Suprapubic skin (tissue), 4 donors: ENCODE results near the gene RAB37. TPM values are rescaled to one million over a fixed set of nuclear protein-coding genes. Genes with fewer than 3 reads are reported as not detected.
A peak's percentile ranks its signal among the peaks of the same experiment; 100 is the strongest.

Experiments used
- DNase-seq, 2 donors: peaks; one replicate each; pipeline ENCODE4 v3.0.0-alpha.2; 2019; ENCODE audit warnings: low spot score in 2 of 2
- H3K27ac ChIP-seq: fragments of 200-600 bp; sonication (generic); one replicate; pipeline ENCODE4 v1.5.1; 2019
- H3K27me3 ChIP-seq: fragments of 200-600 bp; sonication (generic); one replicate; pipeline ENCODE4 v1.5.1; 2019
- H3K36me3 ChIP-seq: fragments of 200-600 bp; sonication (generic); one replicate; pipeline ENCODE4 v1.5.1; 2019
- H3K4me1 ChIP-seq: fragments of 200-600 bp; sonication (generic); one replicate; pipeline ENCODE4 v1.5.1; 2019
- H3K4me3 ChIP-seq: fragments of 200-600 bp; sonication (generic); one replicate; pipeline ENCODE4 v1.5.1; 2019; ENCODE audit warnings: mild to moderate bottlenecking
- H3K9me3 ChIP-seq: fragments of 200-600 bp; sonication (generic); one replicate; pipeline ENCODE4 v1.5.1; 2019
- EP300 ChIP-seq: sonication (generic); formaldehyde crosslinking; IDR thresholded peaks from one replicate; pipeline ENCODE4 v1.6.1; 2017; ENCODE audit warnings: antibody characterized with exemption
- POLR2A ChIP-seq, 2 donors: fragments of 450-650 bp; IDR thresholded peaks; one replicate each; pipeline ENCODE4 v1.6.1; 2017; ENCODE audit warnings: antibody characterized with exemption in 2 of 2, mild to moderate bottlenecking in 2 of 2, moderate library complexity in 2 of 2
- POLR2AphosphoS5 ChIP-seq, 3 donors: sonication (generic); formaldehyde crosslinking; IDR thresholded peaks; one replicate each; pipeline ENCODE4 v1.6.1; 2017; ENCODE audit warnings: antibody characterized with exemption in 3 of 3
- WGBS: methylation state at CpG from one replicate; pipeline ENCODE4 v1.1.5; 2018; 5-methylcytosine and 5-hydroxymethylcytosine counted together
- total RNA-seq, 4 donors: library from RNA; depleted of rRNA; stranded (reverse); fragments of >200 nt; gene quantifications; one replicate each; pipeline ENCODE4 v1.1.0, GENCODE V29; 2016
- TF ChIP-seq, protein P1 (sequence below), 2 donors: fragments of 200-600 bp in 1 of 2; fragments of 450-650 bp in 1 of 2; sonication (generic) in 1 of 2; IDR thresholded peaks; one replicate each; pipeline ENCODE4 v1.5.1; 2016 to 2019; ENCODE audit warnings: antibody characterized with exemption in 2 of 2, mild to moderate bottlenecking in 1 of 2, moderate library complexity in 1 of 2

The RAB37 gene
- total RNA-seq, 4 donors from 2014 or later: 0.32 to 0.38 TPM; not detected in 2

DNA sequence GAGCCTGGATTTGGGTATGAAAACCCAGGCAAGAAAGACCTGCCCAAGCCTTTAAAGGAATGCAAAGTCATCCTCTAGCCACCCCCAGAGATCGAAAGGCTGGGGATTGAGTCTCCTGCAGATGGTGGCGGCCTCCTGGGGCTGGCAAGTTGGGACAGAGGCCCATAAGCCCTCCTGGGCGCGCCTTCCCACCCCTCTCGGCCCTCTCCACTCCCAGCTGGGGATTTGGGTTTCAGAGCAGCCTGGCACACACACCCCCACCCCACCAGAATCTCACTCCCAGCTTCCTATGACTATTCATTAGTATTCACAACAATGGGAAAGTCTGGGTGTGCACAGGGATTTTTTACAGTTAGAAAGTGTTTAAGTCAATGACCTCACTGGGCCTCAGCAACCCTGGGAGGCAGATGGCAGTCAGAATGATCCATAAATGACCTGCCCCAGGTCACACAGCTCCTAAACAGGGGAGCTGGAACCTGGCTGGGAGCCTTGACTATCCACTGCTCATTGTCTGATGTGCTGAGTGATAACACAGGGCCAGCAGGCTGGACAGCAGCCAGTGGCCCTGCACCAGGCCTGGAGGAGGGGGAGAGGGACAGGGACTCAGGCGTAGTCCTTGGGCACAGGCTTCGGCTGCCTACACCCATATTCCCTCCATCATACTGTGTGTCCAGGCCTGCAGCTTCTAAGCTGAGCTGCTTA is 23.5 kb downstream of the RAB37 start:
- no peaks in the 10 kb centered on the region for H3K27me3 ChIP-seq
- TF ChIP-seq POLR2AphosphoS5 (IDR thresholded peaks at IDR 0.05) (no peak), POLR2A (IDR thresholded peaks at IDR 0.05) (no peak), EP300 (no peak)
- TF ChIP-seq, protein P1, sequence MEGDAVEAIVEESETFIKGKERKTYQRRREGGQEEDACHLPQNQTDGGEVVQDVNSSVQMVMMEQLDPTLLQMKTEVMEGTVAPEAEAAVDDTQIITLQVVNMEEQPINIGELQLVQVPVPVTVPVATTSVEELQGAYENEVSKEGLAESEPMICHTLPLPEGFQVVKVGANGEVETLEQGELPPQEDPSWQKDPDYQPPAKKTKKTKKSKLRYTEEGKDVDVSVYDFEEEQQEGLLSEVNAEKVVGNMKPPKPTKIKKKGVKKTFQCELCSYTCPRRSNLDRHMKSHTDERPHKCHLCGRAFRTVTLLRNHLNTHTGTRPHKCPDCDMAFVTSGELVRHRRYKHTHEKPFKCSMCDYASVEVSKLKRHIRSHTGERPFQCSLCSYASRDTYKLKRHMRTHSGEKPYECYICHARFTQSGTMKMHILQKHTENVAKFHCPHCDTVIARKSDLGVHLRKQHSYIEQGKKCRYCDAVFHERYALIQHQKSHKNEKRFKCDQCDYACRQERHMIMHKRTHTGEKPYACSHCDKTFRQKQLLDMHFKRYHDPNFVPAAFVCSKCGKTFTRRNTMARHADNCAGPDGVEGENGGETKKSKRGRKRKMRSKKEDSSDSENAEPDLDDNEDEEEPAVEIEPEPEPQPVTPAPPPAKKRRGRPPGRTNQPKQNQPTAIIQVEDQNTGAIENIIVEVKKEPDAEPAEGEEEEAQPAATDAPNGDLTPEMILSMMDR (IDR thresholded peaks at IDR 0.05): no peak
- no peaks in the 10 kb centered on the region for H3K9me3 ChIP-seq
- H3K27ac ChIP-seq: peak overlapping the region; percentile 78
- 52% methylated on average over 7 of the region's 7 CpGs for WGBS
- peak overlapping the region; percentile 28 for H3K4me3 ChIP-seq
- no peak for DNase-seq
- H3K36me3 ChIP-seq: peaks cover 5% of the 10 kb centered on the region
- H3K4me1 ChIP-seq: peaks cover 65% of the 10 kb centered on the region

DNA sequence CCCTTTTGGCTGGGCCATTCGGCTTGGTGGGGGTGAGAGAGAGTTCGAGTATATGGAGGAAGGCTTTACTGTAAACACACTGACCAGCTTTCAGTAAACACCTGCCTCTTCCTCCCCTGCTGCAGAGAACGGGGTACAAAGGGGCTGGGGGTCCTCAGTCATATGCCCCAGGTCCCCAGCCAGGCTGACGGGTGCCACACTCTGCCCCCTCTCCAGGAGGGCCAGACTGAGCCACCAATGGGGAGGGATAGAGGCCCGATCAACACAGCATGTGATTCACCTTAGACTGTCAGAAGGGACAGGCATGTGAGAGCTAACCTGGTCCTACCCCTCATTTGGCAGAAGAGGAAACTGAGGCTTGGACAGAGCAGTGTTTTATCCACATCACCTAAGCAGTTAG is 24.4 kb downstream of the RAB37 start:
- Histone ChIP-seq H3K9me3 (no peaks in the 10 kb centered on the region), H3K27me3 (no peaks in the 10 kb centered on the region), H3K4me3 (no peak overlapping the region), H3K36me3 (peaks cover 5% of the 10 kb centered on the region), H3K27ac (peak overlapping the region; percentile 78), H3K4me1 (peaks cover 63% of the 10 kb centered on the region)
- no peak for DNase-seq
- WGBS: 84% methylated on average over 5 of the region's 5 CpGs
- TF ChIP-seq POLR2A (IDR thresholded peaks at IDR 0.05) (no peak), POLR2AphosphoS5 (IDR thresholded peaks at IDR 0.05) (no peak), EP300 (no peak)
- TF ChIP-seq, protein P1 (IDR thresholded peaks at IDR 0.05): no peak

DNA sequence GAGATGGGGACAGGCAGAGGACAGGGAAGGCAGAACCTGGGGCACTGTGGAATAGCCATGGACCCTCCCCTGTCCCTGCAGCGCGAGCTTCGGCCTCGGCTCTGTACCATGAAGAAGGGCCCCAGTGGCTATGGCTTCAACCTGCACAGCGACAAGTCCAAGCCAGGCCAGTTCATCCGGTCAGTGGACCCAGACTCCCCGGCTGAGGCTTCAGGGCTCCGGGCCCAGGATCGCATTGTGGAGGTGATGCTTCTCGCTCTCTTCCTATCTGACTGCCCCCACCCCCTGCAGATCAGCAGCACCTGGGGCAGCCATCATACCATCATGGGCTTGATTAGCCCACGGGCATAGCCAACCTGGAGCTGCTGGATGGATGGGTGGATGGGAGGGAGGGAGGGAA is 24.9 kb downstream of the RAB37 start:
- H3K9me3 ChIP-seq: no peaks in the 10 kb centered on the region
- no peaks in the 10 kb centered on the region for H3K27me3 ChIP-seq
- 100% methylated on average over 2 of the region's 11 CpGs for WGBS
- TF ChIP-seq, protein P1 (IDR thresholded peaks at IDR 0.05): no peak
- TF ChIP-seq EP300 (no peak), POLR2AphosphoS5 (IDR thresholded peaks at IDR 0.05) (no peak), POLR2A (IDR thresholded peaks at IDR 0.05) (no peak)
- DNase-seq: no peak
- H3K27ac ChIP-seq: no peak overlapping the region
- H3K36me3 ChIP-seq: peaks cover 5% of the 10 kb centered on the region
- H3K4me3 ChIP-seq: no peak overlapping the region
- peaks cover 58% of the 10 kb centered on the region for H3K4me1 ChIP-seq

DNA sequence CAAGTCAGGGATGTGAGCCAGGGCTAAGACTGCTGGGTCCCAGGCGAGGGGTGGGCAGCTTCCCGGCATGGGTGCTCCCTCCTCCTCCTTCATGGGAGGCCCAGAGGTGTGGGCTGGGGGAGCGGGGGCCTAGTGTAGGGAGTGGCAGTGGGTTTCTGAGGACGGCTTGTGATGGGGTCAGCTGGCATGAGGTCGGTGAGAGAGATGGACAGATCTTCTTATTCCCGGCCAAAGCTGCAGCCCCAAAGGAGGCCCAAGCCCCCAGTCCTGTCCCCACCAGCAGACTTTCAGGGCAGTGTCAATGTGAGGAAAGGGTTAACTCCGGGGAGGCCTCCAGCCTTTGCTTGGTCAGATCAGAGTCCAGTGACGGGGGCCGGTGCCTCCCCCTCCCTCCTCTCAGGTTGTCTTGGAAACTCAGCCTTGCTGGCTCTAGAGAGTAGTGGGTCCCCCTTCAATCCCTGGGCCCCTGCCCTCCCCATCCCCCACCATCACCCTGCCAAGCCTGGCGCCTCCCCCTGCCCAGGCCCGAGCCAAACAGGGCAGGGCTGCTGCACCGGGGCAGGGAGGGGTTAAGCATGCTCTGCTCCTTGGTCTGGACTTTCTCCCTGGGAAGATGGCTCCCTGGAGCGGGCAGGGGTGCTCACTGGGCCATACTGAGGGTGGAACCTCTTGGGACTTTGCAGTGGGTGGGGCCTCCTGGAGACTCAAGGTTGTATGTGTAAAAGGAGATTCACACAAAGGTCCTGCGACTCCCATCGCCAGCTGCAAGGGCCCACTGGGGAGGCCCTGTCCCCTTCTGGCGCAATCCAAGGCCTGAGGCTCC is 26.7 kb downstream of the RAB37 start:
- peak overlapping the region; percentile 14 for H3K27ac ChIP-seq
- WGBS: 60% methylated on average over 10 of the region's 16 CpGs
- DNase-seq: no peak
- TF ChIP-seq, protein P1 (IDR thresholded peaks at IDR 0.05): no peak
- TF ChIP-seq EP300: no peak
- TF ChIP-seq POLR2AphosphoS5 (IDR thresholded peaks at IDR 0.05): no peak
- TF ChIP-seq POLR2A (IDR thresholded peaks at IDR 0.05): no peak
- peaks cover 10% of the 10 kb centered on the region for H3K36me3 ChIP-seq
- H3K27me3 ChIP-seq: no peaks in the 10 kb centered on the region
- peaks cover 56% of the 10 kb centered on the region for H3K4me1 ChIP-seq
- no peak overlapping the region for H3K4me3 ChIP-seq
- no peaks in the 10 kb centered on the region for H3K9me3 ChIP-seq

DNA sequence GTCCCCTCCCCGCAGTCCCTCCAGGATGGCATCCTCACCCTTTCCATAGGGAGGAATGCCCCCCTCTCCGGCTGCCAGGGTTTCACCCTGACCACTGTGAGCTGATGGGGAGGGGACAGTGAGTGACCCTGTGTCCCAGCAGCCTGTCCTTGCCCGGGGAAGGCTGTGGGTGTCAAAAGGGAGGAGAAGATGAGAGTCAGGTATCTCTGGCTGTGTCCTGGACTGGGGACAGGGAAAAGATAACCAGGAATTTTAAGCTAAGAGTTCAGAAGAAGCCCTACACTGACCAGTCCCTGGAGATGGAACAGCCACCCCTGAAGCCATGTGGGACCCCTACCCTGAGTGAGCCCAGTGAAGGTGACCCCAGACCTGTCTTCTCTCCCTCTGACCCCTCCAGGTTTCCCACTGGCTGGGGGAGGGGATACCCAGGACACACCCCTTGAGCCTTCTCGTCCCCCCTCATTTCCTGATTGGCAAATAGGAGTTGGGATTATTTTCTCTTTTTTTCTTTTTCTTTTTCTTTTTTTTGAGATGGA is 27.8 kb downstream of the RAB37 start:
- TF ChIP-seq POLR2AphosphoS5 (IDR thresholded peaks at IDR 0.05) (no peak), POLR2A (IDR thresholded peaks at IDR 0.05) (no peak), EP300 (no peak)
- TF ChIP-seq, protein P1 (IDR thresholded peaks at IDR 0.05): no peak
- H3K9me3 ChIP-seq: no peaks in the 10 kb centered on the region
- H3K27ac ChIP-seq: no peak overlapping the region

More for the DNA sequence above, 27.8 kb downstream of the RAB37 start:
- H3K36me3 ChIP-seq: peaks cover 18% of the 10 kb centered on the region
- peaks cover 45% of the 10 kb centered on the region for H3K4me1 ChIP-seq
- H3K4me3 ChIP-seq: no peak overlapping the region
- no peaks in the 10 kb centered on the region for H3K27me3 ChIP-seq
- 73% methylated on average over 4 of the region's 4 CpGs for WGBS
- no peak for DNase-seq
